Mesendoderm (in vitro differentiated cells): Measurements from ENCODE around the gene TP53BP2. TPM values are rescaled to one million over a fixed set of nuclear protein-coding genes. Genes with fewer than 3 reads are reported as not detected.
"Not testable (repeated sequence)": the region's sequence is repeated elsewhere in the genome, so short reads cannot be mapped to it uniquely, and the experiment has no call there.

Source experiments
- DNase-seq: peaks from one replicate; pipeline ENCODE4 v3.0.0; 2013
- H2AK5ac ChIP-seq: 2 replicates; pipeline ENCODE4 v1.6.1; 2013; ENCODE audit warnings: low read length, inconsistent platforms
- H2BK120ac ChIP-seq: 2 replicates; pipeline ENCODE4 v1.6.1; 2013; ENCODE audit warnings: low read depth, mild to moderate bottlenecking, low read length, moderate library complexity, mixed read lengths
- H2BK15ac ChIP-seq: replicated peaks from 2 replicates; pipeline ENCODE4 v1.6.1; 2013; ENCODE audit warnings: low read depth, mild to moderate bottlenecking, moderate library complexity
- H2BK5ac ChIP-seq: 2 replicates; pipeline ENCODE4 v1.6.1; 2013; ENCODE audit warnings: low read length, inconsistent platforms
- H3K18ac ChIP-seq: 2 replicates; pipeline ENCODE4 v1.6.1; 2013; ENCODE audit warnings: mild to moderate bottlenecking, low read length, mixed read lengths
- H3K23ac ChIP-seq: one replicate; pipeline ENCODE4 v1.6.1; 2013; ENCODE audit warnings: low read length
- H3K27ac ChIP-seq: 2 replicates; pipeline ENCODE4 v1.5.1; 2013; ENCODE audit warnings: low read depth, mild to moderate bottlenecking, inconsistent platforms, low read length, moderate library complexity
- H3K27me3 ChIP-seq: 2 replicates; pipeline ENCODE4 v1.6.1; 2013; ENCODE audit warnings: low read length, control low read depth, mild to moderate bottlenecking, inconsistent platforms; ENCODE audit not compliant: insufficient read depth, poor library complexity
- H3K36me3 ChIP-seq: 2 replicates; pipeline ENCODE4 v1.6.1; 2013; ENCODE audit warnings: low read length, inconsistent platforms; ENCODE audit not compliant: control insufficient read depth, insufficient read depth
- H3K4ac ChIP-seq: one replicate; pipeline ENCODE4 v1.6.1; 2013; ENCODE audit warnings: low read depth, mild to moderate bottlenecking, low read length, moderate library complexity
- H3K4me1 ChIP-seq: 2 replicates; pipeline ENCODE4 v1.6.1; 2013; ENCODE audit warnings: low read depth, low read length, inconsistent platforms; ENCODE audit not compliant: control insufficient read depth
- H3K4me2 ChIP-seq: 2 replicates; pipeline ENCODE4 v1.6.1; 2013; ENCODE audit warnings: low read length
- H3K4me3 ChIP-seq: 2 replicates; pipeline ENCODE4 v1.5.1; 2013; ENCODE audit warnings: mild to moderate bottlenecking, low read length
- H3K56ac ChIP-seq: one replicate; pipeline ENCODE4 v1.6.1; 2013; ENCODE audit warnings: low read length
- H3K79me1 ChIP-seq: 2 replicates; pipeline ENCODE4 v1.6.1; 2013; ENCODE audit warnings: low read length, inconsistent platforms
- H3K79me2 ChIP-seq: 2 replicates; pipeline ENCODE4 v1.6.1; 2013; ENCODE audit warnings: mild to moderate bottlenecking, low read length; ENCODE audit not compliant: control insufficient read depth, insufficient read depth
- H3K9ac ChIP-seq: 2 replicates; pipeline ENCODE4 v1.6.1; 2013; ENCODE audit warnings: low read length, inconsistent platforms
- H4K5ac ChIP-seq: one replicate; pipeline ENCODE4 v1.6.1; 2013; ENCODE audit warnings: low read length
- H4K8ac ChIP-seq: one replicate; pipeline ENCODE4 v1.6.1; 2013; ENCODE audit warnings: low read depth, mild to moderate bottlenecking, control low read depth, low read length, moderate library complexity
- WGBS: extraction: QIAGEN DNeasy Blood & Tissue Kit; methylation state at CpG from one replicate; pipeline ENCODE4 v1.1.7; 2013; ENCODE audit warnings: low lambda C conversion rate, missing lambda C conversion rate; ENCODE audit not compliant: insufficient coverage; ENCODE audit errors: extremely low coverage; 5-methylcytosine and 5-hydroxymethylcytosine counted together
- polyA plus RNA-seq, 2 experiments: library from polyadenylated mRNA; stranded (reverse); fragments of 200-250 nt; gene quantifications; one replicate each; pipeline ENCODE4 v1.2.3, GENCODE V29; 2013

Gene TP53BP2, protein sequence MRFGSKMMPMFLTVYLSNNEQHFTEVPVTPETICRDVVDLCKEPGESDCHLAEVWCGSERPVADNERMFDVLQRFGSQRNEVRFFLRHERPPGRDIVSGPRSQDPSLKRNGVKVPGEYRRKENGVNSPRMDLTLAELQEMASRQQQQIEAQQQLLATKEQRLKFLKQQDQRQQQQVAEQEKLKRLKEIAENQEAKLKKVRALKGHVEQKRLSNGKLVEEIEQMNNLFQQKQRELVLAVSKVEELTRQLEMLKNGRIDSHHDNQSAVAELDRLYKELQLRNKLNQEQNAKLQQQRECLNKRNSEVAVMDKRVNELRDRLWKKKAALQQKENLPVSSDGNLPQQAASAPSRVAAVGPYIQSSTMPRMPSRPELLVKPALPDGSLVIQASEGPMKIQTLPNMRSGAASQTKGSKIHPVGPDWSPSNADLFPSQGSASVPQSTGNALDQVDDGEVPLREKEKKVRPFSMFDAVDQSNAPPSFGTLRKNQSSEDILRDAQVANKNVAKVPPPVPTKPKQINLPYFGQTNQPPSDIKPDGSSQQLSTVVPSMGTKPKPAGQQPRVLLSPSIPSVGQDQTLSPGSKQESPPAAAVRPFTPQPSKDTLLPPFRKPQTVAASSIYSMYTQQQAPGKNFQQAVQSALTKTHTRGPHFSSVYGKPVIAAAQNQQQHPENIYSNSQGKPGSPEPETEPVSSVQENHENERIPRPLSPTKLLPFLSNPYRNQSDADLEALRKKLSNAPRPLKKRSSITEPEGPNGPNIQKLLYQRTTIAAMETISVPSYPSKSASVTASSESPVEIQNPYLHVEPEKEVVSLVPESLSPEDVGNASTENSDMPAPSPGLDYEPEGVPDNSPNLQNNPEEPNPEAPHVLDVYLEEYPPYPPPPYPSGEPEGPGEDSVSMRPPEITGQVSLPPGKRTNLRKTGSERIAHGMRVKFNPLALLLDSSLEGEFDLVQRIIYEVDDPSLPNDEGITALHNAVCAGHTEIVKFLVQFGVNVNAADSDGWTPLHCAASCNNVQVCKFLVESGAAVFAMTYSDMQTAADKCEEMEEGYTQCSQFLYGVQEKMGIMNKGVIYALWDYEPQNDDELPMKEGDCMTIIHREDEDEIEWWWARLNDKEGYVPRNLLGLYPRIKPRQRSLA
- 30.2 TPM for polyA plus RNA-seq (2013, experiment 1 of 2)
- polyA plus RNA-seq (2013, experiment 2 of 2), result 28.5 TPM

DNA sequence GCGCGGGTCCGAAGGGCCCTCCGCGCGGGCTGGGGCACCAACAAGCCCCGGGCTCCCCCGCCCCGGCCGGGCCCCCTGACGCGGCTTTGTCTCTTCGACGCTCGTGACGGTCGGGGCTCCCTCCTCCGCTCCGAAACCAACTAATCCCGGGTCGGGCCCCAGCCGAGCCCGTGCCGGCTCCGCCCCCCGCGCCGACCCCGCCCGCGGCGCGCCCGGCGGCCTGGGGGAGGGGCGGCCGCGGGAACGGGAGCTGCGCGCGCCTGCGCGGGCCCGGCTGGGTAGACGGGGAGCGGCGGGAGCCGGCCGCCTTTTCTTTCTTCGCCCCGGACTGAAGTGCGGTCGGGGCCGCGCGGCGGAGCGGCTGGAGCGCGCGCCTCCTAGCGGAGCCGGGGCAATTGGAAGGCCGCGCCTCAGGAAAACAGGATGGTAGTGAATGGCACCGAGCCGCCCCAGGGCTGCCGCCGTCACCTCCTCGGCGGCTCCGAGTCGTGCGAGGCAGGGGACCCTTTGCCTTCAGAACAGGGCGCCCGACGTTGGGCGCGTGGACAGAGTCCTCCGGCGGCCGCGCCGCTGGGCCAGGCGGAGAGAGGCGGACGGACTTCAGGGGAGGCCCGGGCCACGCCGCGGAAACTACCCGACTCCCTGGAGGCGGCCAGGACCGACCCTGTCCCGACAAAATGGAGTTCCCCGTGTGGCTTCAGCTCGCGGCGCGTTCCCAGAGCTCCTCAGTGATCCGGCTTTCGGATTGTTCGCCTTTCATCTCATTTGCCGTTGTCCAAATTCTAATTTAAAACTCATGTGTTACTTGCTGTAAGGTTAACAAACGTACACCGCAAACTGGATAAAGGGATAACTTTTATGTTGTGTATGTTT lies at the start of gene TP53BP2:
Gene TP53BP2 (minus strand): TSS at position 138 of the 873 bp plus-strand sequence. CDS start 267 bp downstream, outside the sequence.
- peak within 1 kb of the TSS; percentile 95 for H3K9ac ChIP-seq
- WGBS, result no CpG with 5 or more reads among the region's 107 CpGs
- H2BK5ac ChIP-seq, result peak within 1 kb of the TSS; percentile 83
- peak within 1 kb of the TSS; percentile 51 for H3K23ac ChIP-seq
- H3K4me2 ChIP-seq, result peak within 1 kb of the TSS; percentile 83
- H3K56ac ChIP-seq, result peak within 1 kb of the TSS; percentile 97
- peak within 1 kb of the TSS; percentile 95 for H2BK120ac ChIP-seq
- H4K5ac ChIP-seq, result no peak within 1 kb of the TSS
- H3K18ac ChIP-seq, result peak within 1 kb of the TSS; percentile 99
- DNase-seq, result peak; percentile 94
- H3K79me1 ChIP-seq, result peaks cover 2% of the 10 kb centered on the region
- peak within 1 kb of the TSS; percentile 94 for H4K8ac ChIP-seq
- peaks cover 29% of the 10 kb centered on the region for H3K79me2 ChIP-seq
- H2AK5ac ChIP-seq, result no peak within 1 kb of the TSS
- no peaks in the 10 kb centered on the region for H3K36me3 ChIP-seq
- H3K4me1 ChIP-seq, result peaks cover 5% of the 10 kb centered on the region
- no peaks in the 10 kb centered on the region for H3K27me3 ChIP-seq
- H3K4me3 ChIP-seq, result peak within 1 kb of the TSS; percentile 94
- H2BK15ac ChIP-seq, result peak within 1 kb of the TSS; percentile 7
- peak within 1 kb of the TSS; percentile 100 for H3K27ac ChIP-seq
- H3K4ac ChIP-seq, result peak within 1 kb of the TSS; percentile 97

DNA sequence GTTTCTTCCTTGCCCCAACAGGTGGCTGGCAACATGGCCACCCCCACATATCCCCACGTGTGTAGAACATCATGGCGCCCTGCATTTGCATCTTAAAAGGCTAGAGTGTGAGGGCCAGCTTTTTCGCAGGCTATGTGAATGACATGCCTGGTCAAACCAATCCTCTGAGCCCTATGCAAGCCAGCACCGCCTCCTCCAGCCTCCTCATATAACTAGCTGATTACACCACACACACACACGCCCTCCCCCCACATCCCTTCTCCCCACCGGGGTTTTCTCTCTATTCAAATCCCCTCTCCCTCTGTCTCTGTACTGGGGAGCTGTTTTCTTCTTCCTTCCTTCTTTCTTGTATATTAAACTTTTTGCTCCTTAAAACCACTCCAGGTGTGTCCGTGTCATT lies 44.7 kb upstream of the TP53BP2 start:
- H3K23ac ChIP-seq, H3K4me3 ChIP-seq, H3K79me1 ChIP-seq, H3K36me3 ChIP-seq, H3K79me2 ChIP-seq, H2BK120ac ChIP-seq, H2AK5ac ChIP-seq, H3K56ac ChIP-seq, H4K5ac ChIP-seq, H2BK15ac ChIP-seq, H3K18ac ChIP-seq, H2BK5ac ChIP-seq, H3K27me3 ChIP-seq, H4K8ac ChIP-seq, H3K9ac ChIP-seq, H3K4ac ChIP-seq, DNase-seq, H3K4me1 ChIP-seq, H3K27ac ChIP-seq, H3K4me2 ChIP-seq: not testable (repeated sequence)
- no CpG with 5 or more reads among the region's 7 CpGs for WGBS

DNA sequence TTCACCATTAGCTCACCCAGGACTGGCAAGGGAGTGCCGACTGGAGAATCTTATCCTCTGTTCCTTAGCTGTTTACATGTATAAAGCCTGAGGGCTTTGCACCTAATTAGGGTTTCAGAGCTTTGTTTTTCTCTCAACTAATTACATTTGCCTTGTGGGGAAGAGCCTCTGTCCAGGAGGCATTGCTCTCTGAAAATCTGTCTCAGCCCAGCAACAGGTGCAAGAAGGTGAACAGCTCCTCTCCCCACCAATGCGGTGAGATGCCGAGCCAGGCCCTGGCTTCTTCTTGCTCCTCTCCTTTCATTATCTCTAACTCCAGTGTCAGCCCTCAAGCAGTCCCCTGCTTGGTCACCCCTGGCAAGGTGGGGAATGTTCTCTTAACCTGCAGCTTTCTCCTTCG lies 43.6 kb upstream of the TP53BP2 start:
- not testable (repeated sequence) for H3K79me1 ChIP-seq, H3K18ac ChIP-seq, H3K4me3 ChIP-seq, H2AK5ac ChIP-seq, H3K36me3 ChIP-seq, H3K79me2 ChIP-seq, H3K23ac ChIP-seq, H2BK5ac ChIP-seq, H3K27ac ChIP-seq, H2BK15ac ChIP-seq, H3K4me2 ChIP-seq, H3K27me3 ChIP-seq, H4K8ac ChIP-seq, H2BK120ac ChIP-seq, H3K9ac ChIP-seq, H4K5ac ChIP-seq, H3K56ac ChIP-seq, H3K4ac ChIP-seq, H3K4me1 ChIP-seq
- no CpG with 5 or more reads among the region's 4 CpGs for WGBS
- DNase-seq, result peak; percentile 39

DNA sequence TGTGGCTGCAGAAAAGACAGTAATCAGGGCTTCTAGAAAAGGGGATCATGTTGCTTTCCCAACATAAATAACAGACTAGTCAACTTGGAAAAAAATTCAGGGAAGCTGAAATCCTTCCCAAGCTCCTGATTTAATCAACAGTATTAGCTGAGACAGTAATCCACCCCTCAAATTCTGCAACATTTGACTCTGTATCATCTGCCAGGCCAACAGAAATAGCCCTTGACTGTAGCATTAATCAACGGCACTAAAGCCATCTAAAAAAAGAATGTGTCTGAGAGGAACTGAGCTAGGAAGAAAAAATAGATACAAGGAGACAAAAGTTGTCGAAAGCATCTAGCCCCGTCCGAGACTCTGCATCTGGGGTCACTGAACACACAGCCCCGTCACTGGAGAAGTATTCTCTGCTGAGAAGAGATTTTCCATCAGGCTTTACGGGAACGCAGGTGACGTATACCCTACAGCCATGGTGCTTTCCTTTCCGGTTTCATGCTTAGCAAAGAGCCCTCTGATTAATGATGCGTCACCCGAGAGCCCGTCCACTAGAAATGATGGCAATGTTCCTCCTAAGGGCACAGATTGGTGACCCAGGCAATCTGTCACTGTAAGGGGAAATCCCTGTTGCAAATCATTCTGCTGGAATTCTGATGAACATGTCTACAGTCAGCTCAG lies 42.1 kb upstream of the TP53BP2 start:
- H3K4ac ChIP-seq, result no peak overlapping the region
- no peaks in the 10 kb centered on the region for H3K79me1 ChIP-seq
- no peak overlapping the region for H4K8ac ChIP-seq
- H3K9ac ChIP-seq, result no peak overlapping the region
- H3K79me2 ChIP-seq, result no peaks in the 10 kb centered on the region
- no peak overlapping the region for H3K27ac ChIP-seq
- H2AK5ac ChIP-seq, result no peak overlapping the region
- no peak for DNase-seq
- no peak overlapping the region for H2BK120ac ChIP-seq
- no peaks in the 10 kb centered on the region for H3K27me3 ChIP-seq
- no peak overlapping the region for H4K5ac ChIP-seq
- peak overlapping the region; percentile 4 for H2BK15ac ChIP-seq
- no peak overlapping the region for H3K4me3 ChIP-seq
- H3K4me2 ChIP-seq, result no peak overlapping the region
- H3K23ac ChIP-seq, result no peak overlapping the region
- H3K4me1 ChIP-seq, result no peaks in the 10 kb centered on the region
- no peak overlapping the region for H2BK5ac ChIP-seq
- H3K36me3 ChIP-seq, result no peaks in the 10 kb centered on the region
- no peak overlapping the region for H3K18ac ChIP-seq
- peak overlapping the region; percentile 10 for H3K56ac ChIP-seq
- WGBS, result no CpG with 5 or more reads among the region's 12 CpGs

DNA sequence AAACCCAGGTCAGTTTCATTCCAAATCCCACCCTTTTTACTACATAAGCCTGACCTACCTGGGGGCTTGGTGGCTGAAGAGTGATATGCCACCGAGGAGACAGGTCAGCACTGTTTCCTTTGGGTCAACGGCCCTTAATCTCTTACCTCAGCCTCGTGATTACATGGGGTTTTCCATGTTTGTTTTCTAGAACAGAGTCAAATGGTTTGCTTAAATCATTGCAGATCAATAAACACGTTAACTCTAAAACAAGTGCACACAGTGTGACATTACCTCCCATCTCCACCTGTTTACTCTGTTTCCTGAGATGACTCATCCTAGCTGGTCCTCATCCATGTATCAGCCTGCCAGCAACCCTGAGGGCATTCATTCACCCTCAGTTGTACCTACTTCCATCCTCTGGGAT lies 40.8 kb upstream of the TP53BP2 start:
- H3K4me2 ChIP-seq, result no peak overlapping the region
- no peak overlapping the region for H3K56ac ChIP-seq
- no peak overlapping the region for H3K23ac ChIP-seq
- H4K5ac ChIP-seq, result no peak overlapping the region
- H3K4me3 ChIP-seq, result no peak overlapping the region
- H2BK5ac ChIP-seq, result no peak overlapping the region
- H3K4me1 ChIP-seq, result no peaks in the 10 kb centered on the region
- H2BK120ac ChIP-seq, result no peak overlapping the region
- no peaks in the 10 kb centered on the region for H3K79me2 ChIP-seq
- H4K8ac ChIP-seq, result no peak overlapping the region
- no peak overlapping the region for H3K18ac ChIP-seq
- DNase-seq, result no peak
- no peak overlapping the region for H3K4ac ChIP-seq
- no peaks in the 10 kb centered on the region for H3K79me1 ChIP-seq
- H3K27ac ChIP-seq, result no peak overlapping the region
- H3K9ac ChIP-seq, result no peak overlapping the region
- no peak overlapping the region for H2BK15ac ChIP-seq
- no CpG with 5 or more reads among the region's 4 CpGs for WGBS
- H2AK5ac ChIP-seq, result no peak overlapping the region
- no peaks in the 10 kb centered on the region for H3K36me3 ChIP-seq
- H3K27me3 ChIP-seq, result no peaks in the 10 kb centered on the region
